Thyroid gland (tissue), 4 donors: Measurements from ENCODE around the gene RNF167.

Experiments used
- CTCF ChIP-seq, 6 experiments: fragments of 200-600 bp in 3 of 6; fragments of 450-650 bp in 3 of 6; sonication (generic) in 3 of 6; IDR thresholded peaks; one replicate each; pipeline ENCODE4 v1.5.1; 2016 to 2019; ENCODE audit warnings: antibody characterized with exemption in 6 of 6, mild to moderate bottlenecking in 2 of 6, inconsistent platforms in 1 of 6, moderate library complexity in 1 of 6
- POLR2A ChIP-seq, 2 donors: fragments of 450-650 bp; IDR thresholded peaks; one replicate each; pipeline ENCODE4 v1.6.1; 2017; ENCODE audit warnings: antibody characterized with exemption in 2 of 2, mild to moderate bottlenecking in 2 of 2, moderate library complexity in 1 of 2

DNA sequence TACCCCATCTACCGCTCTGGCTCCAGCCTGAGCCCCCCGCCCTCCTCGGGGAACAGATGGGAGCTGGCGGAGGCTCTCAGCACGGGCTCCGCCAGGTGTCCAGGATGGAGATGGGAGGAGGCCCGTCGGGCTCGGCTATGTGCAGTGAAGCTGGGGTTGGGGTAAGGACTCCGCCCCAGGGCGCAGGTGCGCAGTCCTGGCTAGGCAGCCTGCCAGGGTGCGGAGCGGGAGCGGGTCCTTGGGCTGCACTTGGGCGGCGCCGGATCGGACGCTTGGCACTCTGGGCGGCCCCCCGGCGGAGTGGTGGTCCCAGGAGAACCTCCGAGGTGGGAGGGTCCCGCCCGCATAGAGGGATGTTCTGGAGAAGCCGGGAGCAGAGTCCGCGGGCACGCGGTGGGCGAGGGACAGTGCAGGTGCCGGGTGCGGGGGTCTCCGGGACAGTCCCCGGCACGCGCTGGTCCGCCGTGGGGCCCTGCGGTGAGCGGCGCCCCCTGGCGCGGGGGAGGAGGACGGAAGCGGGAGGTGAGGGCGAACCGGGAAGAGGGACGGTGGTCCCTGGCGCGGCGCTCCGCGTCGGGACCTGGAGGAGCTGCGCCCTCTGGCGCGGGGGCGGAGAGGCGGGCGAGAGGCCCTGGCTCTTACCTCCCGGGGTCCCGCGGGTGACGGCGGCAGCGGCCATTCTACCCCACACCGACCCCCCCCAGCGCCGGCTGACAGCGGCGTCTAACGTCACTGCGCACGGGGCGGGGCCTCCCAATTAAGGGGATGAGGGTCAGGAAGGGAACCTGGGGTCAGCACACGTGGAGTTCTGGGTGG lies 47.1 kb downstream of the RNF167 start, which contains the start of gene CAMTA2:
- TF ChIP-seq CTCF (IDR thresholded peaks at IDR 0.05) (peak in 5 of 6 experiments; percentile 47 to 75 (median 69)), POLR2A (IDR thresholded peaks at IDR 0.05) (peak in 1 of 2 donors; percentile 88)
